K562 (cell line): ENCODE results near the gene NR2F2. TPM values are rescaled to one million over a fixed set of nuclear protein-coding genes. Genes with fewer than 3 reads are reported as not detected.

Experiments used
- ATF3 ChIP-seq, 2 experiments: fragments of 450-650 bp in 1 of 2; sonication (generic) in 1 of 2; formaldehyde crosslinking in 1 of 2; IDR thresholded peaks in 1 of 2; conservative IDR thresholded peaks in 1 of 2; 2 replicates each; pipeline versions ENCODE4 v1.6.1 to v1.8.1; 2016 to 2023; ENCODE audit warnings: mild to moderate bottlenecking in 2 of 2, moderate library complexity in 2 of 2, inconsistent platforms in 1 of 2, missing genetic modification reagents in 1 of 2
- BMI1 ChIP-seq: fragments of 150-350 bp; IDR thresholded peaks from 2 replicates; pipeline ENCODE4 v1.6.1; 2014; ENCODE audit warnings: low read length
- CBX2 ChIP-seq: fragments of 200-600 bp; sonication (generic); IDR thresholded peaks from one replicate; pipeline ENCODE4 v1.6.1; 2012; ENCODE audit warnings: mild to moderate bottlenecking, low read length, inconsistent platforms; ENCODE audit not compliant: insufficient read depth, poor library complexity, severe bottlenecking
- CEBPG ChIP-seq, 3 experiments: fragments of 200-800 bp in 1 of 3; sonication (Bioruptor generic) in 1 of 3; sonication (generic) in 1 of 3; formaldehyde crosslinking in 1 of 3; IDR thresholded peaks in 2 of 3; conservative IDR thresholded peaks in 1 of 3; 2 replicates each; pipeline versions ENCODE4 v1.6.1 to v1.8.0; 2016 to 2022; ENCODE audit warnings: missing compliant biosample characterization in 2 of 3, missing genetic modification characterization in 2 of 3, mild to moderate bottlenecking in 1 of 3, missing genetic modification reagents in 1 of 3
- CREB3 ChIP-seq: fragments of 450-650 bp; conservative IDR thresholded peaks from 2 replicates; pipeline ENCODE4 v1.6.1; 2016; ENCODE audit warnings: missing genetic modification characterization, low read depth, mild to moderate bottlenecking, missing compliant biosample characterization, moderate library complexity
- E2F3 ChIP-seq: fragments of 250-450 bp; sonication (Bioruptor Pico); IDR thresholded peaks from 2 replicates; pipeline ENCODE4 v1.4.0; 2020; ENCODE audit warnings: mild to moderate bottlenecking
- E2F6 ChIP-seq, 2 experiments: IDR thresholded peaks; 2 replicates each; pipeline ENCODE4 v1.6.1; 2011; ENCODE audit warnings: borderline replicate concordance in 1 of 2, control low read depth in 1 of 2, low read depth in 1 of 2, low read length in 1 of 2, mild to moderate bottlenecking in 1 of 2, mixed read lengths in 1 of 2, moderate library complexity in 1 of 2; ENCODE audit not compliant: insufficient read depth in 1 of 2, insufficient read length in 1 of 2, poor library complexity in 1 of 2, severe bottlenecking in 1 of 2; ENCODE audit errors: extremely low read depth in 1 of 2
- EGR1 ChIP-seq: fragments of 450-650 bp; conservative IDR thresholded peaks from 2 replicates; pipeline ENCODE4 v1.6.1; 2017; ENCODE audit warnings: mild to moderate bottlenecking
- ETV1 ChIP-seq: fragments of 450-650 bp; conservative IDR thresholded peaks from 2 replicates; pipeline ENCODE4 v1.6.1; 2016; ENCODE audit warnings: missing genetic modification characterization, control low read depth, low read depth, missing compliant biosample characterization
- FOS ChIP-seq: IDR thresholded peaks from 3 replicates; pipeline ENCODE4 v1.6.1; 2011; ENCODE audit not compliant: insufficient read length; ENCODE audit errors: extremely low read depth
- FOXK1 ChIP-seq: sonication (generic); formaldehyde crosslinking; IDR thresholded peaks from 2 replicates; pipeline ENCODE4 v1.8.0; 2022; ENCODE audit warnings: missing genetic modification reagents, mild to moderate bottlenecking, borderline replicate concordance
- KLF6 ChIP-seq: fragments of 250-450 bp; sonication (Bioruptor Pico); IDR thresholded peaks from 2 replicates; pipeline ENCODE4 v1.4.0; 2020; ENCODE audit warnings: mild to moderate bottlenecking, moderate library complexity, borderline replicate concordance
- L3MBTL2 ChIP-seq: fragments of 450-650 bp; IDR thresholded peaks from 2 replicates; pipeline ENCODE4 v1.6.1; 2016; ENCODE audit warnings: mild to moderate bottlenecking, moderate library complexity
- MEF2D ChIP-seq: conservative IDR thresholded peaks from 2 replicates; pipeline ENCODE4 v1.6.1; 2016; ENCODE audit warnings: low read depth, missing genetic modification characterization, missing compliant biosample characterization
- NR2C2 ChIP-seq, 2 experiments: fragments of 200-800 bp in 1 of 2; sonication (Bioruptor generic) in 1 of 2; sonication (generic) in 1 of 2; formaldehyde crosslinking in 1 of 2; IDR thresholded peaks; 2 replicates each; pipeline versions ENCODE4 v1.6.1 to v1.8.0; 2016 to 2022; ENCODE audit warnings: mild to moderate bottlenecking in 1 of 2, missing compliant biosample characterization in 1 of 2, missing genetic modification characterization in 1 of 2, missing genetic modification reagents in 1 of 2
- PHB ChIP-seq: fragments of 250-450 bp; sonication (Bioruptor Pico); IDR thresholded peaks from 2 replicates; pipeline ENCODE4 v1.5.0; 2021
- TFAP4 ChIP-seq: sonication (generic); formaldehyde crosslinking; IDR thresholded peaks from 2 replicates; pipeline ENCODE4 v1.8.0; 2022; ENCODE audit warnings: missing genetic modification reagents, mild to moderate bottlenecking, moderate library complexity, borderline replicate concordance
- WHSC1 ChIP-seq: IDR thresholded peaks from one replicate; pipeline ENCODE4 v1.6.1; 2012; ENCODE audit warnings: low read length, control low read depth, inconsistent platforms
- XRCC5 ChIP-seq: fragments of 200-400 bp; formaldehyde crosslinking; IDR thresholded peaks from 2 replicates; pipeline ENCODE4 v1.6.1; 2017; ENCODE audit warnings: low read depth, mild to moderate bottlenecking, low read length
- ZNF282 ChIP-seq: sonication (generic); formaldehyde crosslinking; IDR thresholded peaks from 2 replicates; pipeline ENCODE4 v1.8.1; 2023; ENCODE audit warnings: missing genetic modification reagents
- ZNF395 ChIP-seq: fragments of 200-800 bp; sonication (Bioruptor generic); IDR thresholded peaks from 2 replicates; pipeline ENCODE4 v1.6.1; 2017; ENCODE audit warnings: missing genetic modification characterization, missing compliant biosample characterization
- ZNF583 ChIP-seq: fragments of 250-450 bp; sonication (Bioruptor Pico); IDR thresholded peaks from 2 replicates; pipeline ENCODE4 v1.4.0; 2020
- polyA plus RNA-seq, 8 experiments: library from polyadenylated mRNA; depleted of rRNA in 4 of 8; stranded (reverse) in 5 of 8; unstranded in 3 of 8; fragments of >200 nt; fragmentation: Nextera tagmentation in 2 of 8; fragmentation: Illumina TruSeq in 1 of 8; extraction: Ambion mirVana in 2 of 8; extraction: Trizol in 1 of 8; gene quantifications; 2 replicates each; pipeline versions ENCODE4 v1.2.1 to v1.2.3, GENCODE V29; 2011 to 2014; ENCODE audit warnings: inconsistent platforms in 1 of 8, missing spikeins in 1 of 8
- total RNA-seq, 7 experiments: library from RNA; depleted of rRNA in 6 of 7; stranded (reverse); fragments of >200 nt in 6 of 7; fragmentation: Illumina TruSeq in 2 of 7; extraction: Trizol in 2 of 7; gene quantifications; 2 replicates each; pipeline versions ENCODE4 v1.2.1 to v1.2.3, GENCODE V29; 2011 to 2021; ENCODE audit warnings: low replicate concordance in 1 of 7

The NR2F2 gene
- total and polyA plus RNA-seq, 9 of the 15 experiments (the other 6 are each of a cell fraction or from before 2014, with no cell fraction given), result 6.0 to 51.8 (median 11.1) TPM

GRCh38 chr15:96285305-96285704 is 45.2 kb upstream of the NR2F2 start (continued):
- TF ChIP-seq TFAP4 (peak; percentile 41; the same call in 1 of the 2 replicates), KLF6 (CRISPR knock-in tag) (no peak), L3MBTL2 (0 out of 2 replicates have a peak, but pooled peaks have one; percentile 23), MEF2D (no peak), ATF3 (IDR thresholded peaks at IDR 0.05) (peak; percentile 25; the same call in 1 of the 2 replicates), ATF3 (CRISPR knock-in tag; conservative IDR thresholded peaks at IDR 0.05) (no peak), XRCC5 (no peak), CBX2 (no peak), BMI1 (no peak), EGR1 (peak; percentile 72), PHB (no peak), CREB3 (no peak), E2F6 (IDR thresholded peaks at IDR 0.05; ENCODE audit: borderline replicate concordance in 1 of 2, extremely low read depth in 1 of 2, insufficient read depth in 1 of 2, insufficient read length in 1 of 2, low read depth in 1 of 2, low read length in 1 of 2, poor library complexity in 1 of 2, severe bottlenecking in 1 of 2) (peak; percentile 67 to 91), NR2C2 (CRISPR knock-in tag; IDR thresholded peaks at IDR 0.05) (no peak), NR2C2 (tag; IDR thresholded peaks at IDR 0.05) (no peak), CEBPG (CRISPR knock-in tag; IDR thresholded peaks at IDR 0.05) (no peak), CEBPG (tag; conservative IDR thresholded peaks at IDR 0.05 in 1 of 2, IDR thresholded peaks at IDR 0.05 in 1 of 2) (no peak), ZNF282 (no peak), ETV1 (tag) (no peak), FOS (no peak), FOXK1 (no peak), E2F3 (CRISPR knock-in tag) (no peak), ZNF583 (no peak), WHSC1 (no peak), ZNF395 (CRISPR knock-in tag) (no peak)
